ENCODE results near the gene IQGAP2. TPM values are rescaled to one million over a fixed set of nuclear protein-coding genes. Genes with fewer than 3 reads are reported as not detected.

Gene IQGAP2
- polyA plus RNA-seq, 1 experiment, result 0.63 TPM

GRCh38 chr5:76693141-76693540, 290.1 kb downstream of the IQGAP2 start:
- POLR2A ChIA-PET, result no interaction called here
- Histone ChIP-seq H3K27ac (ENCODE audit: low read depth, low read length) (no peak overlapping the region), H3K4me3 (ENCODE audit: low read depth, low read length) (no peak overlapping the region), H3K27me3 (ENCODE audit: control insufficient read depth, insufficient read depth, low read length) (no peaks in the 10 kb centered on the region), H3K9me3 (ENCODE audit: control insufficient read depth, insufficient read depth, low read length) (no peaks in the 10 kb centered on the region)
- DNase-seq (ENCODE audit: low read depth, low spot score), result no peak
- no peak for TF ChIP-seq CTCF (IDR thresholded peaks at IDR 0.05; ENCODE audit: low read depth, low read length)
- CTCF ChIA-PET, result interaction anchor here (0.7 to 1.7 kb wide), 2 partner anchors 81 to 91 kb away, joined by 3 to 6 read pairs; no protein-coding TSS in a partner anchor

GRCh38 chr5:76694317-76694716, 291.2 kb downstream of the IQGAP2 start:
- CTCF ChIA-PET, result interaction anchor here (1.3 kb wide), 1 partner anchor 80 kb away, joined by 3 read pairs; no protein-coding TSS in a partner anchor

GRCh38 chr5:76695346-76695745, 292.3 kb downstream of the IQGAP2 start:
- no peak for DNase-seq (ENCODE audit: low read depth, low spot score)
- CTCF ChIA-PET, result interaction anchor here (0.7 to 1.3 kb wide), 2 partner anchors 14 to 79 kb away, joined by 3 read pairs; no protein-coding TSS in a partner anchor
- POLR2A ChIA-PET, result interaction anchor here (0.6 to 0.7 kb wide), 2 partner anchors 13 to 23 kb away, joined by 3 to 5 read pairs; no protein-coding TSS in a partner anchor

More at GRCh38 chr5:76694317-76694716, 291.2 kb downstream of the IQGAP2 start:
- Histone ChIP-seq H3K9me3 (ENCODE audit: control insufficient read depth, insufficient read depth, low read length) (no peaks in the 10 kb centered on the region), H3K27ac (ENCODE audit: low read depth, low read length) (no peak overlapping the region), H3K4me3 (ENCODE audit: low read depth, low read length) (no peak overlapping the region), H3K27me3 (ENCODE audit: control insufficient read depth, insufficient read depth, low read length) (no peaks in the 10 kb centered on the region)
- DNase-seq (ENCODE audit: low read depth, low spot score), result no peak
- POLR2A ChIA-PET, result no interaction called here
- no peak for TF ChIP-seq CTCF (IDR thresholded peaks at IDR 0.05; ENCODE audit: low read depth, low read length)

GRCh38 chr5:76696251-76696650, 293.2 kb downstream of the IQGAP2 start:
- CTCF ChIA-PET, result no interaction called here
- POLR2A ChIA-PET, result interaction anchor here (0.7 kb wide), 1 partner anchor 24 kb away, joined by 5 read pairs; no protein-coding TSS in a partner anchor
- DNase-seq (ENCODE audit: low read depth, low spot score), result no peak
- TF ChIP-seq CTCF (IDR thresholded peaks at IDR 0.05; ENCODE audit: low read depth, low read length), result no peak
- no peaks in the 10 kb centered on the region for H3K27me3 ChIP-seq (ENCODE audit: control insufficient read depth, insufficient read depth, low read length)
- no peak overlapping the region for H3K4me3 ChIP-seq (ENCODE audit: low read depth, low read length)
- H3K27ac ChIP-seq (ENCODE audit: low read depth, low read length), result no peak overlapping the region
- H3K9me3 ChIP-seq (ENCODE audit: control insufficient read depth, insufficient read depth, low read length), result no peaks in the 10 kb centered on the region

More at GRCh38 chr5:76695346-76695745, 292.3 kb downstream of the IQGAP2 start:
- Histone ChIP-seq H3K27ac (ENCODE audit: low read depth, low read length) (no peak overlapping the region), H3K27me3 (ENCODE audit: control insufficient read depth, insufficient read depth, low read length) (no peaks in the 10 kb centered on the region), H3K4me3 (ENCODE audit: low read depth, low read length) (no peak overlapping the region), H3K9me3 (ENCODE audit: control insufficient read depth, insufficient read depth, low read length) (no peaks in the 10 kb centered on the region)
- TF ChIP-seq CTCF (IDR thresholded peaks at IDR 0.05; ENCODE audit: low read depth, low read length), result no peak

DNA sequence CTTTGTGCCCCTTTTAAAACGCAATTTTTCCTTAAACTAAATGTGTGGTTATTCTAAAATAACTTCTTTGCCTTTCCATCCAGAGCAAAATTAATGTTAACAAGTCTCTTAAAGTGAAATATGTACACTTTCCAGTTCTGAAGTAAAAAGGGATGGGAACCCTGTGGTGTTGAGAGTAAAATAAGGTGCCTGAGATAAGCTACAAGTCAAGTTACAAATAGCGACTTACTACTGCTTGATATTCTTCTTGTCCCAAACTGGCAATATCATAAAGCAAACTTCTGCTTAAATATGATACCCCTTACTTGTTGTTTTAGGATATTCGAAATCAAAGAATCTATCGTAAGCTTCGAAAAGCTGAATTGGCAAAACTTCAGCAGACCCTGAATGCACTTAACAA, 294.6 kb downstream of the IQGAP2 start:
- Histone ChIP-seq H3K27me3 (ENCODE audit: control insufficient read depth, insufficient read depth, low read length) (no peaks in the 10 kb centered on the region), H3K9me3 (ENCODE audit: control insufficient read depth, insufficient read depth, low read length) (no peaks in the 10 kb centered on the region), H3K4me3 (ENCODE audit: low read depth, low read length) (no peak overlapping the region), H3K27ac (ENCODE audit: low read depth, low read length) (no peak overlapping the region)
- CTCF ChIA-PET, result interaction anchor here (1.1 kb wide), 1 partner anchor 77 kb away, joined by 6 read pairs; no protein-coding TSS in a partner anchor
- DNase-seq (ENCODE audit: low read depth, low spot score), result no peak
- POLR2A ChIA-PET, result no interaction called here
- TF ChIP-seq CTCF (IDR thresholded peaks at IDR 0.05; ENCODE audit: low read depth, low read length), result no peak
